HCT116 (cell line): Measurements from ENCODE around the gene YTHDC2. TPM values are rescaled to one million over a fixed set of nuclear protein-coding genes. Genes with fewer than 3 reads are reported as not detected.

ENCODE experiments used
- ATAC-seq: fragments of 200-7000 bp; cut with Tn5 transposase; 2 replicates; pipeline ENCODE4 v1.9.1; 2020; ENCODE audit warnings: mild to moderate bottlenecking, moderate library complexity
- BruUV-seq: library from RNA; stranded (reverse); fragments of 400-500 nt; replicated peaks from 2 replicates; lab custom pipeline; 2021; lab: Mats Ljungman, UMichigan
- CTCF ChIA-PET: fragments of 300-600 bp; sonication (Branson Sonifier 250); formaldehyde crosslinking; loops from one replicate; lab custom pipeline; 2021; ENCODE audit warnings: antibody characterized with exemption; lab: Charles Lee
- POLR2A ChIA-PET: fragments of 300-600, 350-600 bp; sonication (Branson Sonifier 250); formaldehyde crosslinking; loops from one replicate; lab custom pipeline; 2021; ENCODE audit warnings: antibody characterized with exemption; lab: Charles Lee
- RAD21 ChIA-PET, 2 experiments: fragments of 300-600 bp; sonication (Branson Sonifier 250); formaldehyde crosslinking; loops; one replicate each; lab custom pipeline; 2023; ENCODE audit warnings: low total read pairs in 2 of 2; ENCODE audit not compliant: uncharacterized antibody in 2 of 2, unreplicated experiment in 2 of 2, low non-redundant PET in 1 of 2; lab: Charles Lee
- DNase-seq: peaks from one replicate; pipeline ENCODE4 v3.0.0-alpha.2; 2010; ENCODE audit warnings: low read depth, low spot score
- H2AFZ ChIP-seq: fragments of 200-600 bp; shearing (Covaris generic), sonication (generic); 2 replicates; pipeline ENCODE4 v1.6.1; 2017; ENCODE audit warnings: low read depth, mixed run types, mixed read lengths, antibody characterized with exemption, low read length; ENCODE audit not compliant: poor library complexity, severe bottlenecking
- H3K27ac ChIP-seq: 2 replicates; pipeline ENCODE4 v1.5.1; 2012; ENCODE audit warnings: low read depth, low read length
- H3K27me3 ChIP-seq: fragments of 200-600 bp; sonication (generic); 2 replicates; pipeline ENCODE4 v1.6.1; 2016; ENCODE audit warnings: mixed run types, low read length, mixed read lengths; ENCODE audit not compliant: insufficient read depth
- H3K36me3 ChIP-seq, 2 experiments: fragments of 200-500 bp in 1 of 2; fragments of 200-600 bp in 1 of 2; sonication (Bioruptor generic) in 1 of 2; sonication (generic) in 1 of 2; 2 replicates each; pipeline versions ENCODE4 v1.5.1 to v1.6.1; 2014 to 2016; ENCODE audit warnings: low read length in 2 of 2, inconsistent platforms in 1 of 2, mixed read lengths in 1 of 2, mixed run types in 1 of 2; ENCODE audit not compliant: insufficient read depth in 2 of 2, control insufficient read depth in 1 of 2
- H3K4me1 ChIP-seq, 2 experiments: fragments of 200-600 bp in 1 of 2; sonication (generic) in 1 of 2; 2 replicates each; pipeline versions ENCODE4 v1.5.1 to v1.6.1; 2012 to 2017; ENCODE audit warnings: low read length in 2 of 2, inconsistent platforms in 1 of 2, mild to moderate bottlenecking in 1 of 2, mixed read lengths in 1 of 2, mixed run types in 1 of 2, moderate library complexity in 1 of 2; ENCODE audit not compliant: insufficient read depth in 2 of 2, control insufficient read depth in 1 of 2
- H3K4me2 ChIP-seq: fragments of 200-600 bp; sonication (generic); 2 replicates; pipeline ENCODE4 v1.6.1; 2017; ENCODE audit warnings: mixed run types, low read length, mixed read lengths
- H3K4me3 ChIP-seq, 2 experiments: fragments of 200-600 bp in 1 of 2; sonication (generic) in 1 of 2; replicated peaks in 1 of 2; 2 replicates each; pipeline ENCODE4 v1.5.1; 2011 to 2016; ENCODE audit warnings: low read length in 2 of 2, control low read depth in 1 of 2, low read depth in 1 of 2, mild to moderate bottlenecking in 1 of 2, mixed read lengths in 1 of 2, mixed run types in 1 of 2
- H3K79me2 ChIP-seq: fragments of 200-600 bp; sonication (generic); 2 replicates; pipeline ENCODE4 v1.6.1; 2017; ENCODE audit warnings: mild to moderate bottlenecking, mixed run types, low read length, moderate library complexity, mixed read lengths; ENCODE audit not compliant: insufficient read depth
- H3K9ac ChIP-seq: fragments of 200-600 bp; sonication (generic); 2 replicates; pipeline ENCODE4 v1.6.1; 2016; ENCODE audit warnings: low read length, mixed read lengths
- H3K9me2 ChIP-seq: fragments of 200-600 bp; sonication (generic), shearing (Covaris generic); 2 replicates; pipeline ENCODE4 v1.6.1; 2017; ENCODE audit warnings: mixed run types, mild to moderate bottlenecking, moderate library complexity; ENCODE audit not compliant: insufficient read depth
- H3K9me3 ChIP-seq, 2 experiments: fragments of 200-500 bp in 1 of 2; fragments of 200-600 bp in 1 of 2; sonication (Bioruptor generic) in 1 of 2; sonication (generic) in 1 of 2; 2 replicates each; pipeline ENCODE4 v1.6.1; 2014 to 2017; ENCODE audit warnings: low read length in 2 of 2, mixed read lengths in 2 of 2, inconsistent platforms in 1 of 2, low read depth in 1 of 2, mild to moderate bottlenecking in 1 of 2, mixed run types in 1 of 2, moderate library complexity in 1 of 2; ENCODE audit not compliant: control insufficient read depth in 1 of 2, insufficient read depth in 1 of 2
- H4K20me1 ChIP-seq: fragments of 200-600 bp; sonication (generic), shearing (Covaris generic); 2 replicates; pipeline ENCODE4 v1.6.1; 2017; ENCODE audit warnings: mixed run types, mild to moderate bottlenecking, moderate library complexity; ENCODE audit not compliant: insufficient read depth
- CBX3 ChIP-seq: IDR thresholded peaks from 2 replicates; pipeline ENCODE4 v1.6.1; 2012; ENCODE audit warnings: low read depth
- CEBPB ChIP-seq: IDR thresholded peaks from 2 replicates; pipeline ENCODE4 v1.6.1; 2012; ENCODE audit warnings: low read depth
- EGR1 ChIP-seq: IDR thresholded peaks from 2 replicates; pipeline ENCODE4 v1.6.1; 2012; ENCODE audit warnings: low read depth
- ELF1 ChIP-seq: IDR thresholded peaks from 2 replicates; pipeline ENCODE4 v1.6.1; 2012; ENCODE audit warnings: low read depth, borderline replicate concordance
- EZH2 ChIP-seq: fragments of 200-600 bp; sonication (generic); IDR thresholded peaks from 2 replicates; pipeline ENCODE4 v1.6.1; 2017; ENCODE audit warnings: antibody characterized with exemption, mixed run types
- EZH2phosphoT487 ChIP-seq: fragments of 200-600 bp; IDR thresholded peaks from 2 replicates; pipeline ENCODE4 v1.6.1; 2018; ENCODE audit warnings: antibody characterized with exemption, borderline replicate concordance
- POLR2A ChIP-seq: IDR thresholded peaks from 2 replicates; pipeline ENCODE4 v1.7.0; 2011; ENCODE audit warnings: borderline replicate concordance; ENCODE audit not compliant: insufficient read depth, insufficient read length; ENCODE audit errors: extremely low read depth
- POLR2AphosphoS5 ChIP-seq: IDR thresholded peaks from 2 replicates; pipeline ENCODE4 v1.6.1; 2011; ENCODE audit warnings: mild to moderate bottlenecking, low read depth, low read length, moderate library complexity
- SP1 ChIP-seq: IDR thresholded peaks from 2 replicates; pipeline ENCODE4 v1.6.1; 2012; ENCODE audit warnings: low read depth
- ZNF274 ChIP-seq: fragments of 200-500 bp; sonication (Bioruptor generic); IDR thresholded peaks from 2 replicates; pipeline ENCODE4 v1.6.1; 2014; ENCODE audit warnings: mild to moderate bottlenecking, low read depth, low read length, inconsistent platforms
- intact Hi-C: fragments of 100-400 bp; cut with micrococcal nuclease; formaldehyde crosslinking; loops from 2 replicates; pipeline ENCODE4 v1.10.0; 2022
- total RNA-seq: library from RNA; stranded (reverse); gene quantifications from one replicate; pipeline ENCODE4 v1.2.1, GENCODE V29; 2021; ENCODE audit not compliant: unreplicated experiment
- TF ChIP-seq, protein P1 (sequence below), 3 experiments: fragments of 200-600 bp in 1 of 3; sonication (generic) in 1 of 3; IDR thresholded peaks in 2 of 3; conservative IDR thresholded peaks in 1 of 3; 2 replicates each; pipeline ENCODE4 v1.5.1; 2012 to 2017; ENCODE audit warnings: low read depth in 2 of 3, low read length in 2 of 3, antibody characterized with exemption in 1 of 3, borderline replicate concordance in 1 of 3, control low read depth in 1 of 3, mild to moderate bottlenecking in 1 of 3, mixed read lengths in 1 of 3, mixed run types in 1 of 3, moderate library complexity in 1 of 3; ENCODE audit not compliant: insufficient read depth in 1 of 3
- TF ChIP-seq, protein P2 (sequence below): IDR thresholded peaks from 2 replicates; pipeline ENCODE4 v1.6.1; 2012

YTHDC2 gene
- total RNA-seq, 1 experiment from 2014 or later, result 22.2 TPM

DNA sequence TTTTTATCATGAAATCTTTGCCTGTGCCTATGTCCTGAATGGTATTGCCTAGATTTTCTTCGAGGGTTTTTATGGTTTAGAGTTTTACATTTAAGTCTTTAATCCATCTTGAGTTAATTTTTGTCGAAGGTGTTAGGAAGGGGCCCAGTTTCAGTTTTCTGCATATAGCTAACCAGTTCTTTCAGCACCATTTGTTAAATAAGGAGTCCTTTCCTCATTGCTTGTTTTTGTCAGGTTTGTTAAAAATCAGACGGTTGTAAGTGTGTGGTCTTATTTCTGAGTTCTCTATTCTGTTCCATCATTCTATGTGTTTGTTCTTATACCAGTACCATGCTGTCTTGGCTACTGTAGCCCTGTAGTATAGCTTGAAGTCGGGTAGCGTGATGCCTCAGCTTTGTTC, 55.9 kb downstream of the YTHDC2 start (continued):
- TF ChIP-seq EZH2phosphoT487 (no peak), SP1 (no peak), EZH2 (no peak), CBX3 (no peak), ZNF274 (no peak), CEBPB (no peak), ELF1 (no peak), POLR2A (no peak)
- TF ChIP-seq, protein P1, sequence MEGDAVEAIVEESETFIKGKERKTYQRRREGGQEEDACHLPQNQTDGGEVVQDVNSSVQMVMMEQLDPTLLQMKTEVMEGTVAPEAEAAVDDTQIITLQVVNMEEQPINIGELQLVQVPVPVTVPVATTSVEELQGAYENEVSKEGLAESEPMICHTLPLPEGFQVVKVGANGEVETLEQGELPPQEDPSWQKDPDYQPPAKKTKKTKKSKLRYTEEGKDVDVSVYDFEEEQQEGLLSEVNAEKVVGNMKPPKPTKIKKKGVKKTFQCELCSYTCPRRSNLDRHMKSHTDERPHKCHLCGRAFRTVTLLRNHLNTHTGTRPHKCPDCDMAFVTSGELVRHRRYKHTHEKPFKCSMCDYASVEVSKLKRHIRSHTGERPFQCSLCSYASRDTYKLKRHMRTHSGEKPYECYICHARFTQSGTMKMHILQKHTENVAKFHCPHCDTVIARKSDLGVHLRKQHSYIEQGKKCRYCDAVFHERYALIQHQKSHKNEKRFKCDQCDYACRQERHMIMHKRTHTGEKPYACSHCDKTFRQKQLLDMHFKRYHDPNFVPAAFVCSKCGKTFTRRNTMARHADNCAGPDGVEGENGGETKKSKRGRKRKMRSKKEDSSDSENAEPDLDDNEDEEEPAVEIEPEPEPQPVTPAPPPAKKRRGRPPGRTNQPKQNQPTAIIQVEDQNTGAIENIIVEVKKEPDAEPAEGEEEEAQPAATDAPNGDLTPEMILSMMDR (IDR thresholded peaks at IDR 0.05 in 2 of 3, conservative IDR thresholded peaks at IDR 0.05 in 1 of 3; ENCODE audit: borderline replicate concordance in 1 of 3, insufficient read depth in 1 of 3, low read depth in 2 of 3, low read length in 2 of 3), result no peak
- TF ChIP-seq, protein P2, sequence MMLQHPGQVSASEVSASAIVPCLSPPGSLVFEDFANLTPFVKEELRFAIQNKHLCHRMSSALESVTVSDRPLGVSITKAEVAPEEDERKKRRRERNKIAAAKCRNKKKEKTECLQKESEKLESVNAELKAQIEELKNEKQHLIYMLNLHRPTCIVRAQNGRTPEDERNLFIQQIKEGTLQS, result no peak

DNA sequence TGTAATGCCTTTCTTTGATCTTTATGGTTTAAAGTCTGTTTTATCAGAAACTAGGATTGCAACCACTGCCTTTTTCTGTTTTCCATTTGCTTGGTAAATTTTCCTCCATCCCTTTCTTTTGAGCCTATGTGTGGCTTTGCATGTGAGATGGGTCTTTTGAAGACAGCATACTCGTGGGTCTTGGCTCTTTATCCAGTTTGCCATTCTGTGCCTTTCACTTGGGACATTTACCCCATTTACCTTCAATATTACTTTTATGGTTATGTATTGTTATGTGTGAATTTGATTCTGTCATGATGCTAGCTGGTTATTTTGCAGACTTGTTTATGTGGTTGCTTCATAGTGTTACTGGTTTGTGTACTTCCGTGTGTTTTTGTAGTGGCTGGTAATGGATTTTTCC, 59.2 kb downstream of the YTHDC2 start:
- ChIA-PET RAD21 (no interaction called here), POLR2A (no interaction called here), CTCF (no interaction called here)
- Histone ChIP-seq H3K27ac (no peak overlapping the region), H3K9me2 (no peaks in the 10 kb centered on the region), H3K4me2 (no peak overlapping the region), H4K20me1 (no peaks in the 10 kb centered on the region), H3K36me3 (peaks cover 4 to 7% of the 10 kb centered on the region in 2 experiments; a peak in 2 of 4 replicates), H3K4me3 (no peak overlapping the region)
- no TSS peak for BruUV-seq
- no peak for TF ChIP-seq POLR2AphosphoS5
- no peak for TF ChIP-seq EGR1
- TF ChIP-seq, all 23 proteins: peak for 0
- intact Hi-C loops, result no loop called here
- no peak for DNase-seq
- Histone ChIP-seq H3K9me3 (no peaks in the 10 kb centered on the region), H3K27me3 (no peaks in the 10 kb centered on the region), H3K9ac (no peak overlapping the region), H2AFZ (no peak overlapping the region), H3K4me1 (no peaks in the 10 kb centered on the region), H3K79me2 (peaks cover 4% of the 10 kb centered on the region; the same call in 1 of the 2 replicates)
- ATAC-seq, result no peak
